Glutamatergic neuron (in vitro differentiated cells): ENCODE data around the gene PTPRO. TPM values are rescaled to one million over a fixed set of nuclear protein-coding genes. Genes with fewer than 3 reads are reported as not detected.

Source experiments
- DNase-seq: peaks from one replicate; pipeline ENCODE4 v3.0.0; 2022
- H3K27ac Mint-ChIP-seq: one replicate; pipeline ENCODE4 v1.8.0; 2020; ENCODE audit warnings: mild to moderate bottlenecking, mixed read lengths, inconsistent platforms; ENCODE audit not compliant: unreplicated experiment
- H3K27me3 Mint-ChIP-seq: one replicate; pipeline ENCODE4 v1.8.0; 2020; ENCODE audit warnings: mild to moderate bottlenecking, moderate library complexity, mixed read lengths, inconsistent platforms; ENCODE audit not compliant: unreplicated experiment
- H3K36me3 Mint-ChIP-seq: one replicate; pipeline ENCODE4 v1.8.0; 2020; ENCODE audit warnings: mild to moderate bottlenecking, mixed read lengths, inconsistent platforms; ENCODE audit not compliant: unreplicated experiment
- H3K4me1 Mint-ChIP-seq: one replicate; pipeline ENCODE4 v1.8.0; 2020; ENCODE audit warnings: mild to moderate bottlenecking, low read depth, mixed read lengths, inconsistent platforms; ENCODE audit not compliant: unreplicated experiment
- H3K4me3 Mint-ChIP-seq: one replicate; pipeline ENCODE4 v1.8.0; 2020; ENCODE audit warnings: mild to moderate bottlenecking, mixed read lengths, inconsistent platforms; ENCODE audit not compliant: unreplicated experiment
- H3K9me3 Mint-ChIP-seq: one replicate; pipeline ENCODE4 v1.8.0; 2020; ENCODE audit warnings: mild to moderate bottlenecking, moderate library complexity, mixed read lengths, inconsistent platforms; ENCODE audit not compliant: unreplicated experiment
- CTCF ChIP-seq: fragments of 200-600 bp; sonication (generic); IDR thresholded peaks from one replicate; pipeline ENCODE4 v1.5.0; 2021; ENCODE audit not compliant: partially characterized antibody, unreplicated experiment
- total RNA-seq: library from RNA; stranded (reverse); fragmentation: NEBNext Ultra II Directional; extraction: Animal tissue kit (Norgen Biotek cat#: 25700); gene quantifications from one replicate; pipeline ENCODE4 v1.2.1, GENCODE V29; 2021; ENCODE audit not compliant: unreplicated experiment

Gene PTPRO
- total RNA-seq, 1 donor from 2014 or later = 32.5 TPM

GRCh38 chr12:15477761-15478160, 155.5 kb downstream of the PTPRO start:
- no peak overlapping the region for H3K4me3 Mint-ChIP-seq
- no peaks in the 10 kb centered on the region for H3K36me3 Mint-ChIP-seq
- no peaks in the 10 kb centered on the region for H3K27me3 Mint-ChIP-seq
- H3K27ac Mint-ChIP-seq = peak overlapping the region; percentile 33
- peaks cover 2% of the 10 kb centered on the region for H3K9me3 Mint-ChIP-seq
- TF ChIP-seq CTCF = no peak
- no peak for DNase-seq
- peaks cover 34% of the 10 kb centered on the region for H3K4me1 Mint-ChIP-seq

GRCh38 chr12:15481846-15482245, 159.5 kb downstream of the PTPRO start:
- Mint-ChIP-seq H3K4me3 (no peak overlapping the region), H3K9me3 (no peaks in the 10 kb centered on the region), H3K36me3 (no peaks in the 10 kb centered on the region), H3K27me3 (no peaks in the 10 kb centered on the region), H3K27ac (peak overlapping the region; percentile 56), H3K4me1 (peaks cover 27% of the 10 kb centered on the region)
- TF ChIP-seq CTCF = no peak
- no peak for DNase-seq

DNA sequence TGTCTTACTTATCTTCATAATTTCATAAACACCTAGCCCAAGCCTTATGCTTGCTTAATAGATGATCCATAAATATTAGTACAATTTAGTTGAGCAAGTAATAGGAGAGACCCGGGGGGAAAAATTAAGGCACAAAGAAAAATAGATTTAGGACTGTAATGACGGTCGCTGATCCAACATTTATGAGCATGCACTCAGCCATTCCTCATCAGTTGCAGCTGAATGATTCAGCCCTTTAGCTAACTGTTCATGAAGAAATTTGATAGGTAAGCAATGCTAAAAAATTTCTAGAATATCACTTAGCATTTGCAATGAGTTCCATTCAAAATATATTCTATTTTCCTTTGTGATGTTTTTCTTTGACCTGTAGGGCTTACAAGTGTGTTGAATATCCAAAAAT, 163.2 kb downstream of the PTPRO start:
- no peak overlapping the region for H3K27ac Mint-ChIP-seq
- DNase-seq = no peak
- no peaks in the 10 kb centered on the region for H3K36me3 Mint-ChIP-seq
- no peak for TF ChIP-seq CTCF
- no peaks in the 10 kb centered on the region for H3K27me3 Mint-ChIP-seq
- peaks cover 21% of the 10 kb centered on the region for H3K4me1 Mint-ChIP-seq
- H3K9me3 Mint-ChIP-seq = no peaks in the 10 kb centered on the region
- H3K4me3 Mint-ChIP-seq = no peak overlapping the region

DNA sequence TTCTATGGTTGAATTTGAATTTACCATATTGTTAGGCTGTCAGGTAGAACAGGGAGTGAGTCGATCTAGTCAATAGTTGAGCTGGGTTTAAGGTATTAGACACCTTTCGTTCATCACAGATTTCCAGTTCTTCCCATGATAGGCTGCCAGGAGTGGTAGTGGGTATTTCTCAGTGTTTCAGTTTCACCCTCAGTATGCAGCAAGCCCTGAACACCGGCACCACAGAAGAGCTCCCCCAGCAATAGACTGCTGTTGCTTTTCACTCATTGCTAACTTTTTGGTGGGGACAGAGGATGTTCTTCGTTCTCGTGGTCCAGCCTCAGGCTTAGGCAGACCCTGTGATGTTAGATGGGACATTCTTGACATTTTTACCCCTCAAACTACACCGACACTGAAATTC, 164.6 kb downstream of the PTPRO start:
- H3K27me3 Mint-ChIP-seq = peaks cover 1% of the 10 kb centered on the region
- no peak for TF ChIP-seq CTCF
- H3K27ac Mint-ChIP-seq = no peak overlapping the region
- H3K9me3 Mint-ChIP-seq = no peaks in the 10 kb centered on the region
- H3K4me3 Mint-ChIP-seq = no peak overlapping the region
- peaks cover 7% of the 10 kb centered on the region for H3K4me1 Mint-ChIP-seq
- DNase-seq = no peak
- no peaks in the 10 kb centered on the region for H3K36me3 Mint-ChIP-seq

GRCh38 chr12:15488481-15488880, 166.2 kb downstream of the PTPRO start:
- H3K4me1 Mint-ChIP-seq = peaks cover 2% of the 10 kb centered on the region
- H3K27ac Mint-ChIP-seq = no peak overlapping the region
- no peak overlapping the region for H3K4me3 Mint-ChIP-seq
- no peak for TF ChIP-seq CTCF
- no peaks in the 10 kb centered on the region for H3K9me3 Mint-ChIP-seq
- H3K27me3 Mint-ChIP-seq = peaks cover 1% of the 10 kb centered on the region
- H3K36me3 Mint-ChIP-seq = no peaks in the 10 kb centered on the region
- DNase-seq = no peak
